Hematopoietic multipotent progenitor cell treated with erythropoietin and hydrocortisone succinate and interleukin-3 and kit ligand, for 17 days (in vitro differentiated cells): Measurements from ENCODE around the gene CCDC24.

ENCODE experiments used
- DNase-seq: peaks from one replicate; pipeline ENCODE4 v3.0.0-alpha.2; 2015; ENCODE audit warnings: low spot score

CCDC24 gene

GRCh38 chr1:44027320-44027719, 35.9 kb downstream of the CCDC24 start:
- no peak for DNase-seq

GRCh38 chr1:44029260-44029910, 38.0 kb downstream of the CCDC24 start:
- DNase-seq: no peak

DNA sequence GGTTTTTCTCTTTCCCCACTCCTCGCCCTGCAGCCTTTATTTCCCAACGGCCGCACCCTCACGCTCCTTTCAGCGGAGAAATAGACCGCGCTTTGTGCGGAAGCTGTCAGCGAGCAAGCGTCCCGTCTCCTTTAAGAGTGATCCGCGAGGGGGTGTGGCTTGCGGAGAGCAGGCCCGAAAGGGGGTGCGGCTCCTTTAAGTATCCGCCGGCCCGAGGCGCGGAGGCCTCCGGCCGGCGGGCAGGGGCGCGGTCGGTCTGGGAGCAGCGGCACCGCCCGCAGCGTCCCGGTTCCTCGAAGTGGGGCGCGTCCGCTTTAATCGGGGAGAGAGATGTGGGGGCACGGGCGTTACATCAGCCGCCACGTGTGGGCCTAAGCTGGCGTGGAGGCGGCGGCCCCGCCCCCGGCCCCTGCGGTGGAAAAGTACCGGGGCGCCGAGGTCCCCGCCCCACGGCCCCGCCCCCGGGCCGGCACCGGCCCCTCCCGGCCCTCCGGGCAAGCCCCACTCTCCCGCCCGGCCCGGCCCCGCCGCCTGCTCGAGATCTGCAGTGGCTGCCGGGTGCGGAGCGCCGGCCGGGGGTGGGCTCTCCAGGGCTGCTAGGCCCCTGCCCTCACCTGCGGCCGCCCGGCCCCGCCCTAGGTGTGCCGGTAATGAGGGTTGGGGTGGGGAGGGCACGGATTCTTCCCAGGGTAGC, 38.7 kb downstream of the CCDC24 start:
- DNase-seq: peak; percentile 97

GRCh38 chr1:44030605-44031251, 39.3 kb downstream of the CCDC24 start:
- no peak for DNase-seq

GRCh38 chr1:44031252-44032169, 40.1 kb downstream of the CCDC24 start, which contains the start of gene SLC6A9:
Gene SLC6A9 (minus strand): TSS chr1:44031462. CDS start chr1:44024277, 7,185 bp downstream.
- DNase-seq: peak; percentile 79

DNA sequence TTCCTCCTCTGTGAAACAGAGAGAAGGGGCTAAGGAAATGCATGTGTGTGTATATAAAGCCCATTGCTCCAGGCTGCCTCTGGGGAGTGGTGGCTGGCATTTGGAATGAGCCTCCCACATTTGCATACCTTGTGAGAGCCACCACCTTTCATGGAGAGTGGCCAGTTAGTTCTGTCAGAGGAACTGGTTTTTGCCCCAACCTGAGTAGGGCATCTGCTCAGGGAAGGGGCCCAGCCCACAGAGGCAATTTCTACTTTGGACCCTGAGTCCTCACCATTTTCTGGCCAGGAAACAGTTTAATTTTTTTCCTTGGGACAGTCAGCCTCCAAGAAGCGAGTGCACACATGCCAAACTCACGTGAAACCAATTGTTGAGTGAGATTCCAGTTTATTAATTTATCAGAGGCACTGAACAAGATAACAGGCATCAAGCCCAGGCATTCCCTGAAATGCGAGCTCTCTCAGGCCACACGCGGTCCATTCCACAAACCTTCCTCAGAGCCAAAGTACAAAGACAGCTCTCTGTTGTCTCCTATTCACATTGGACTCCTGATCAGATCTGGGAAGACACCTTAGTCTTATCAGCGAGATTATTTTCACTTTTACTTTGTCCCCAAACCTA, 40.9 kb downstream of the CCDC24 start:
- DNase-seq: peak; percentile 63

- no peak for DNase-seq
These were observed 41.7 kb downstream of the CCDC24 start for GRCh38 chr1:44033041-44033575.

- DNase-seq: no peak
These were observed 42.4 kb downstream of the CCDC24 start for GRCh38 chr1:44033756-44034155.

- peak; percentile 37 for DNase-seq
These were observed 43.0 kb downstream of the CCDC24 start for GRCh38 chr1:44034423-44034822.

- no peak for DNase-seq
These were observed 43.7 kb downstream of the CCDC24 start for GRCh38 chr1:44034976-44035716.

- DNase-seq: peak; percentile 98
These were observed 44.5 kb downstream of the CCDC24 start for GRCh38 chr1:44035726-44036408.

- peak; percentile 93 for DNase-seq
These were observed 45.2 kb downstream of the CCDC24 start for GRCh38 chr1:44036409-44037139.

DNA sequence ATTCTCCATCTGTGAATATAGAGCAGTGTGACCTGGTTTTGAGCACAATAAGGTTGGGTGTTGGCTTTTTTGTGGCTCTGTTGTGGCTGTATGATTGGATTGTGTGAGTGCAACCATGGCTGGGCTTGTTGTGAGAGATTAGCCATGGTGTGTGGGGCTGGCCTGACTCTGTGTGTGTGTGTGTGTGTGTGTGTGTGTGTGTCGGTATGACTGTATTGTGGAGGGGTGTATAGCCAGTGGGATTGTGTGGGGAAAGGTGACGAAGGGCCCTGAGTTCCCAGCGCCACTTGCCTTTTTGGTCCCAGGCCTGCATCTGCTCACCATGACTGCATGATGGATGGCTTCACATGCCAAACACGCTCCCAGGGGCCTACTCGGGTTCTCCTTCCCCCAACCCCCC, 45.8 kb downstream of the CCDC24 start:
- DNase-seq: no peak

DNA sequence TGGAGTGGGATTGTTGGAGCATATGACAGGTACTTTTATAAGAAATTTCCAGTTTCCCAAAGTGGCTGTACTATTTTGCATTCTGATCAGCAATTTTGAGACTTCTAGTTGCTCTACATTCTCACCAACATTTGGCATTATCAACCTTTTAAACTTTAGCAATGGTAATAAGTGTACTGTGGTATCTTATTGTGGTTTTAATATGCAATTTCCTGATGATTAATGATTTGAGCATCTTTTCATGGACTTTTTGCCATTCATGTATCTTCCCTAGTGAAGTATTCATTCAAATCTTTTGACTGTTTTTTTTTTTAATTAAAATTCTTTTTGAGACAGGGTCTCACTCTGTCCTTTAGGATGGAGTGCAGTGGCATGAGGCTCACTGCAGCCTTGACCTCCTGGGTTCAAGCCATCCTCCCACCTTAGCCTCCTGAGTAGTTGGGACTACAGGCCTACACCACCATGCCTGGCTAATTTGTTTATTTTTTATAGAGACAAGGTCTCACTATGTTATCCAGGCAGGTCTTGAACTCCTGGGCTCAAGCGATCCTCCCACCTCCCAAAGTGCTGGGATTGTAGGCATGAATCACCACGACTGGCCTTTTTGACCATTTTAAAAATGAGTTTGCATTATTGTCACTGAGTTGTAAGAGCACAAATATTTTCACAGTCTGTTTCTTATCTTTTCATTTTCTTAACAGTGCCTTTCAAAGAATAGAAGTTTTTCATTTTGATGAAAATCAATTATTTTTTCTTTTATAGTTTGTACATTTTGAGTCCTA, 47.7 kb downstream of the CCDC24 start:
- no peak for DNase-seq

GRCh38 chr1:44040418-44040817, 49.0 kb downstream of the CCDC24 start:
- DNase-seq: no peak

DNA sequence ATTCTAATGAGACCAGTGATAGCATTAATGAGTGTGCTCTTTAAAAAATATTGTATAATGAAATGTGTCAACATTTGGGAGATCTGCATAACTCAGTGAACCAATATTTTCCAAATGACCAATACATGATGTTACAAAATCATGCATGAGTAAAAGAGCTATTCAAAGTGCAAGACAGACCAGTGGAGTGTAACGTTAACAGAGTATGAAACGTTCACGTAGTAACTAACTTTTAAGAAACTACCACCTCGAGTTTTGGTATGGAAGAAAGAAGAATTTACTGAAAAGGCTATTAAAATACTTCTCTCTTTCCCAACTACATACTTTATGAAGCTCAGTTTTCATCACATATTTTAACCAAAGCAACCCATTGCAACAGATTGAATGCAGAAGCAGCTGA, 49.4 kb downstream of the CCDC24 start:
- DNase-seq: no peak

GRCh38 chr1:44043176-44044070, 52.0 kb downstream of the CCDC24 start:
- DNase-seq: no peak
